NCI-H2227 (cell line): Measurements from ENCODE around the gene ZBED1.
"Not testable (repeated sequence)": the region's sequence is repeated elsewhere in the genome, so short reads cannot be mapped to it uniquely, and the experiment has no call there.

Experiments used
- DNase-seq: peaks from one replicate; lab custom pipeline; 2025; ENCODE audit not compliant: unreplicated experiment; lab: John Stamatoyannopoulos, UW

Gene ZBED1

DNA sequence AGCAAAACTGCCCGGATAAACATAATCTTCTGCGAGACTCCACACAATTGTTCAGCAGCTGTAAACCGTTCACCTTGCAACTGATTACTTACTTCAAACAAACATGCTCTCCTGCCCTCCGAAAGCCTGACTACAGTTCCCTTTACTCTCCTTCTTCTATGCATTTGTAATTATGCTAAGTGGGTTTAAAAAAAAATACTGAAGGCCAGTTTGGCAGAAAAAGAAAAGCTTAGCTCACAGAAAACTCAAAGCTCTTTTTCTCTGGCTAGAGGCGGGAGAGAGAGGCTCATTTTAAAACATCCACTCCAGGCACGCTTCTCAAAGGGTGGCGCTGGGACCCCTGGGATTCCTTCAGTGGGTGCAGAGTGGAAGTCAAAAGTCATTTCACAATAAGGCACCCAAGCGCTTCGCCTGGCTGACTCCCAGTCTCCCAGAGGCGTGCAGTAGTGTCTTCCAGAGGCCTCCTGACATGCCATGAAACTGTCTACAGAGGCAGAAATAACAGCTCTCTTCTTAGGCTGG, 1.9 kb downstream of the ZBED1 start:
- DNase-seq = no peak

DNA sequence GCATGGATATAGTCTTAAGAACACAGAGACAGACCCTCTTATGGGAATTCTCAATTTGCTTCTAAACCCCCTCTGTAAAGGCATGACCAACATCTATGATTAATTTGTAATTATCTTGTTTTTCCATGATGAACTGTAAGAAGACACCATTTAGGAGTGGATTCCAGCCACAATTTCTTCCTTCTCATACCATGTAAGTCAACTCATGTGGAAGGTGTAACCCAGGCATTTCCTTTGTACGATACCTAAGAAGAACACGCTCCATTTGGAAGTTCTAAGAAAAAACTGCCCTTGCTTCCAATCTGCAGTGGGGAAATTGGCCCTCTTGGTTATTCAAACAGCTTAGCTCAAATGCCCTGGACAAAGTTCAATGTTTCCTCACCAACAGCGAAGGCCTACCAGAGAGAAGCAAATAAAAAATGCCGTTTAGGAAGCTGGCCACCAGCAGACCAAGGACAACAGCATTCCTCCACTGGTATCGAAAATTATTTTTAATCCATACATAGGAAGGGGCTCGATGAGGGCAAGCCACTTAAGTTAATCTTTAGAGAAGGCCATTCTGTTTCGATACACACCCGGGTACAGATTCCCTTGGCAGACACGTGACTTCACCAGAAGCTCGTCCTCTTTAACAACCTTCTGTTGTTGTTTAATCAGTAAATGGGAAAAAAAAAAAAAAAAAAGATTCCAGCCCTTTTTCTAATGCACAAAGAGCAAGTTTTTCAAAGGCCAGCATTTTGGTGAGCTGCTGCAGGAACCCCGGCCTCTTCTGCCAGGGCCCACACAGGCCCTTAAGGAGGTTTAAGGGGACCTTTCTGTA, 2.6 kb downstream of the ZBED1 start:
- DNase-seq = no peak

DNA sequence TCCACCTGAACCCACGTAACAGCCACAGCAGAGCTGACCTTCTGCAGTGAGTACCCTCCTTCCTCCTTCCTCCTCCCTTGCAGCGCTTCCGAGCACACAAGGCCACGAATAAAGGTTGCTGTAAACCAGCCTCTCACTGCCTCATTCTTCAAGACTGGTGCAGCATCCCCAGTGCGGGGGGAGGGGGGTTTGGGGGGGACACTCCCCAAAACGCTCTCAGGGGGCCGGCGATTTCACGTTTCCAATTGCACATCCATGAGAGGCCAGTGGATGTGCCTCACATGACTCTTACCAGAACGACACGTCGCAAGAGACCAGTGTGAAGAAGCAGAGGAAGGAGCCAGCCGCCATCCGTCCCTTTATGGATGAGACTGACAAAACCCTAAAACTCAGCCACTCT, 5.2 kb downstream of the ZBED1 start:
- no peak for DNase-seq

DNA sequence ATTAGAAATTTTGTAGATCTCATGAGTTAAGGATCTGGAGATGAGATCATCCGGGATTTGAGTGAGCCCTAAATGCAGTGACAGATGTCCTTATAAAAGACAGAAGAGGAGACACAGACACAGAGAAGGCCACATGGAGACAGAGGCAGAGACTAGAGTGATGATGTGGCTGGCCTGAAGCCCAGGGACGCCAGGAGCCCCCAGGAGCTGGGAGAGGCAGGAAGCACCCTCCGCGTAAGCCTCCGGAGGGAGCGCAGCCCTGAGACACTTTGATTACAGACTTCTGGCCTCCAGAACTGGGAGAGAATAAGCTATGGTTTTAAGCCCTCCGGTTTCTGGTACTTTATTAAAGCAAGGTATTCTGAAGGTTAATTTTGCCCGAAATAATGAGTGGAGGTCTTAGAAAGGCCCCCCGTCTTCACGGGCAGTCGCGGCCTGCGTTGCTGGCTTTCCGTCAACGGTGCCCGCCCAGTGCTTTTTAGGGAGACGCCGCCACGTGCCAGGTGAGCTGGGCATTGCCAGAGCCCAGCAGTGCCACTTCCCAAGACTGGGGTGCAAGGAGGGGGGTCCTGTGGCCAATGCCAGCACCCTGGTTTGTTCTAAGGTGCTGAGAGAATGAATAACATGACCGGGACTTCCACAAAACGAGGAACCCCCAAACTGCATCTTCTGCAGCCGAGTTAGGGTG, 8.1 kb downstream of the ZBED1 start:
- DNase-seq = no peak

DNA sequence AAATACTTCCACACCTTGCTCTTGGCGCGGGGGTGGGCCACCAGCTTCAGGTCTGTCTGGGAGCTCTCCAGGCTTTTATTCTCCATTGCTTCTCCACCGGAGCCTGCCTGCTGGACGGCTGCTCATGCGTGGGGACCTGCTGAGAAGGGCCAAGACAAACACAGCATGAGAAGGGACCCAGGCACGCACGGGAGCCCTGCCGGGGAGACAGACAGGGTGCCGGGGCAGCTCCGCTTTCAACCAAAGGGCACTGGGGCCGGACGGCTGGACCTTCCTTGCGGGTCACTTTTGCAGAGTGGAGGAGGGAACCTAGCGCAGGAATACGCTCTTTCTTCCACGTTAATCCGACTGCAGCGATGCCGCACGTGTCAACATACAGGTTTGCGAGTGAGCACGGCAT, 10.1 kb downstream of the ZBED1 start:
- DNase-seq = no peak

DNA sequence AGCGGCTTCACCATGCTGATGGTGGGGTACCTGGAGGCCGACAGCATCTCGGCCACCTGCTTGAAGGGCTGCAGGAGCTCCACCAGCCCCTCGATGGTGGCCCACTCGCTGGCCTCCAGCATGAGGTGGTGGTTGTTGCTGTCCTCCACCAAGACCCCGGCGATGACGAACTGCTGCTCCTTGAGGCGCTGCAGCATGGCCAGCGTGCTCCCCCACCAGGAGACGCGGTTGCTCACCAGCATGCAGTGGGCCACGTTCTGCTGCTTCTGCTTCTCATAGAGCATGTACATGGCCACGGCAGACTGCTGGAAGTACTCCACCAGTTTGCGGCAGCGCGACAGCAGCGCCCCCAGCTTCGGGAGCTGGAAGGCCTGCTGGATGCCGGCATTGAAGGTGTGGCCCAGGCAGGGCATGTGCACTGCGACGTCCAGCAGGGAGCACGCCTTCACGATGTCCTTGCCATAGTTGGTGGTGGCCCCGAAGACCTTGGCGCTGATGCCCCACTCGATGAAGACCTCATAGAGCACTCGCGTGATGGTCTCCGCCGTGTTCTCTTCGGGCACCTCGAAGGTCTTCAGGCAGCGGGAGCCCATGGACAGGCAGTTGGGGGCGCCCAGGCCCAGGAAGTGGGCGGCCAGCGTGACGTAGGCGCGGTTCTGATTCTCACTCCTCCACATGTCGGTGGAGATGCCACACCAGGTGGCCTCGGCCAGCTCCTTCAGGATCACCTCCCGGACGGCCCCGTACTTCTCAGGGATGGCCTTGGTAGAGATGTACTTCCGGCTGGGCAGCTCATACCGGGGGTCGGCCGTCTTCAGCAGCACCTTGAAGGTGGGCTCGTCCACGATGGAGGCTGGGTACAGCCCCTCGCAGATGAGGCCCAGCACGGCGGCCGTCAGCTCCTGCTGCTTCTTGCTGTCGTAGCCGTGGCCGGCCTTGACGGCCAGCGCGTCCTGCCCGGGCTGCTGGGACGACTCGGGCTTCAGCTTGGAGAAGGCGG, 11.0 kb downstream of the ZBED1 start:
- no peak for DNase-seq

DNA sequence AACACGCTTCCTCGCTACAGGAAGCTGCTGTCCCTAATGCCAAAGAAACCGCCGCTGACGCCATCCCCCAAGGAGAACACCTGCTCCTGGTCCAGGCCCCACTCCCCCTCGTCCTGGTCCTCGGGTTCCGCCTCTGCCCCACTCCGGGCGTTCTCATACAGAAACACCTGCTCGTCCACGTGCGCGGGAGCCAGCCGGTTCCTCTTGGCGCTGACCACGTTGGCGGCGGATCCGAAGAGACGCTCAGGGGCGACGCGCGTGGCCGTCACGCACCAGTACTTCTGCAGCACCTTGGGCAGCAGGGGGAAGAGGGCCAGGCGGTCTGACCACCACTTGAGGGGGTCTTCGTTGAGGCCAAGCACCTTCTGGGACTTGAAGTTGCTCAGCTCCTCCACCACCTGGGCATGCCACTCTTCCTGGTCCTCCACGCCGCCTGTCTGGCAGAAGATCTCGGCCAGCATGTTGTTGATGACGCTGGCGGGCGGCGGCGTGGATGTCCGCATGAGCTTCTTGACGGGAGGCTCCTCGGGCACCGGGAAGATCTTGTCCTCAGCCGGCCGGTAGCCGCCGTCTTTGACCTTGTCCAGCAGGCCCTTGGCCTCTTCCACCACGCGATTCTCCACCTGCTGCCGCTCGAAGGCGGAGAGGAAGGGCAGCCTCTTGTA, 12.0 kb downstream of the ZBED1 start:
- DNase-seq = no peak

DNA sequence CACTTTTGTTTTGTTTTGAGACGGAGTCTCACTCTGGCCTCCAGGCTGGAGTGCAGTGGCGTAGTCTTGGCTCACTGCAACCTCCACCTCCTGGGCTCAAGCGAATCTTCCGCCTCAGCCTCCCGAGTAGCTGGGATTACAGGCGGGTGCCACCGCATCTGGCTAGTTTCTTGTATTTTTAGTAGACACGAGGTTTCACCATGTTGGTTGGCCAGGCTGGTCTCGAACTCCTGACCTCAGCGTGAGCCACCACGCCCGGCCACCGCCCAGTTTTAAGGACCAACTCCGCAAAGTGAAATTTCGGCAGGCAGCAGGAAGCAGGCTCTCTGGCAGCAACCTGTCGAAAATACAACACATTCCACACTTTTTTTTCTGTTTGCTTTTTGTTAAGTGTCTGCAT, 13.4 kb downstream of the ZBED1 start:
- no peak for DNase-seq

DNA sequence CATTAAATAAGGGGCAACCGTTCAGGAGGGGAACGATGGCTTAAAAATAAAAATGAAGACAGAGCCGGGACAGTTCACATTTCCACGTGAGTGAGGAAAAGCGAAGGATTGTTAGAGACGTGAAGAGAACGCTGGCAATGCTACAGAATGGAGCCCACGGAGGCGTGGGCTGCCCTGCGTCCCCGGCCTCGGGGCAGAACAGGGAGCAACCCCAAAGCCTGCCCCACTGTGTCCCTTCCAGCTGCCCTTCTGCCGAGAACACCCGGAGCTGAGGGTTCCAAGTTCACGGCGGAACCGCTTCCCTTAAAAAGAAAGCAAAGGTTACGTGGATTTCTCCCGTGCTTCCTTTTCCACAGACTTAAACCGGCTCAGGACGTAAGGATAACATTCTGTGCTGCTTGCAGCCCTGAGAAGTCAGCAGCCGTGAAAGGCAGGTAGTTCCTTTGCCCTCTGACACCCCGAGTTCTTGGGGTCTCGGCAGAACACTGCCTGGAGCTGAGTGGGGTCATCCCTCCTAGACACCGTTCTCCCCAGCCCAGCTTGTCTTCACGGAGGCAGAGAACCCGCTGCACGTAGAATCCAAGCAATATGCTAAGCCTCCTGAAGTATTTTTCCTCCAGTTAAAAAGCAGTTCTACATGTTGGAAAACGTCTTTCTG, 14.2 kb downstream of the ZBED1 start:
- DNase-seq = no peak

DNA sequence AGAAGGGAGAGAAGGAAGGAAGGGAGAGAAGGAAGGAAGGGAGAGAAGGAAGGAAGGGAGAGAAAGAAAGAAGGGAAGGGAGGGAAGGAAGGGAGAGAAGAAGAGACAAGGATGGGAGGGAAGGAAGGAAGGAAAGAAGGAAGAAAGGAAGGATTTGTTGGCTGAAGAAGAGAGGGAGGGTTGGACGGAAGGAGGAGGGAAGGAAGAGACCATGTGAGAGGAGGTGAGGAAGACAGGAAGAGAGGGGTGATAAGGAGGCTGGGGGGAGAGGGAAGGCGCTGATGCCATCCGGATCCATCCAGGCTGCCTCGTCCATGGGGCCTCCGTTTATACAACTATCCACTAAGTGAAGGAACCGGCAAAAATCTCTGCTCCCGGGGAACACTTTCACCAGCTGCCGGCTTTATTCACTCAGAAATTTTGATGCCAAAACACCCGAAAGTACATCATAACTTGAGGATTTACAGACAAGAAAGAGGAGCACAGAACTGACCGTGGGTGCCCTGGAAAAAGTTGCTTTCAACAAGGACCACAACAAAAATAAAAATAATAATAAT, 14.9 kb downstream of the ZBED1 start:
- no peak for DNase-seq

DNA sequence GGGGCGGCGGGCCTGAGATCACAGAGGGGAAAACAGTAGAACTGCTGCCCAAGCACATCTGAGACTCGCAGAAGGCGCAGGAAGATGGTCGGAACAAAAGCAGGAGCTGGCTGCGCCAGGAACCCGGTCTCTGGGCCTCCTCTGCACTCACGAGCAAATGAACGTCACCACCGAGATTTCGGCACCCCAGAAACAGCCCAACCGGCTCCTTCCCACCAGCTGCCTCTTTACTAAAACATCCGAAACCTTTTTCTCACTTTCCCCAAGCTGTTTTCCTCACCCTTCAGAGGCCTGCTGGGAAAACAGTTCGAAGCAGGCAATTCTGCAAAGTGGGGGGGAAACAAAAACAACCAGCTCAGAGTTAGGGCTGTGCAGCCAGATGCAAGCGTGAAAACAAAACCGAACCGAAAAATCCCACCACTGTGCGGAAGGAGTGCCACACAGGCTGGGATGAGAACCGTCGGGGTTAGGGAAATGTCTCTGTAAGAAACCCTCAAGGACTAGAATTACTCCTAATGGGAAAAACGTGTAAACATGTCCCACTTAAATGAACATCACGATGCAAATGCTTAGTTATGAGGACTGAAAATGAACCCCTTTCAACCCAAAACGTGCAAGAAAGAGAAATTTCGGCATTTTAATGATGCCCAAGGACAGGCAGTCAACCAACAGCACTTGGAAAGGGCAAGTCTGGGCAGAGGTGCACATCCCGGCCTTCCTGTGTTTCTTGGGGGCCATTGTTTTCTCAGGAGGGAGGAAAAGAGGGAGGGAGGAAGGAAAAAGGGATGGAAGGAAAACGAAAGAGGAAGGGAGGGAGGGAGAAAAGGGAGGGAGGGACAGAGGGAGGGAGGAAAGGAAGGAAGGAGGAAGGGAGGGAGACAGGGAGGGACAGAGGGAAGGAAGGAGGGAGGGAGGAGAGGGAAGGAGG, 15.8 kb downstream of the ZBED1 start:
- no peak for DNase-seq

DNA sequence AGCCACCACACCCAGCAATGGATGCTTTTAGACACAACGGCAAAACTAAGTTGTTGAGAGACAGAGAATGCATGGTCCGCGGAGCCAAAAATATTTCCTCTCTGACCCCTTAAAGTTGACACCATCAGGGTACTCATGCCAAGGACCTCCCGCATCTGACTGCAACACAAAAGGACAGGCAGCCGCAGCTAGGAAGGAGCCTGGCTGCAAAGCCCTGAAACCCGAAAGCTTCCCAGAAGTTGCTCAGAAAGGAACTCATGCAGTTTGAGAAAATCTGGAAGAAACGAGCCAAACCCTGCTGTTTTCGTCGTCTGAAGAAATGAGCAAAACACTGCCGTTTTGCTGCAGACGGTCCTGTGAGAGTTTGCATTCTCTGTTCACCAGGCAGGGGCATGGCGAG, 16.5 kb downstream of the ZBED1 start:
- DNase-seq = no peak

DNA sequence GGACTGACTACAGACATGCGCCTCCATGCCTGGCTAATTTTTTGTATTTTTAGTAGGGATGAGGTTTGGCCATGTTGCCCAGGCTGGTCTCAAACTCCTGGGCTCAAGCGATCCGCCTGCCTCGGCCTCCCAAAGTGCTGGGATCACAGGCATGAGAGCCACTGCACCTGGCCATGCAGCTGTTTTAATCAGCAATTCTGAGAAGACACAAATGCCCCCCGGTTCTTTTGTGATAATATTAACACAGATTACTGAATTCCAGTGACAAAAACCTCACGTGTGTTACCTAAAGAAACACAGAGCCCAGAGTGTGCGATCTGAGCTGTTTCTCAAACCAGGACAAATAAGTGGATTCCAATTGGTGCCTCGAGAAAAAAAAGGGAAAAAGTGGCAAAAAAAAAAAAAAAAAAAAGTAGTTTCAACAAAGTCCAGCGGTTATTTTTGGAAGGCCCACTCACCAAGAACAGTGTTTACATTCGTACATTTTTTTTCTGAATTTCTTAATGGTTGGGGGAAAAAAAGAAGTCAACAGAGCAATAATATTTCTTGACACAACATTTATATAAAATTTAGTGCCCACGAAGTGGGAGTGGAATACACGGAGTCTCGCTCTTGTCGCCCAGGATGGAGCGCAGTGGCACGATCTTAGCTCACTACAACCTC, 17.2 kb downstream of the ZBED1 start:
- no peak for DNase-seq

DNA sequence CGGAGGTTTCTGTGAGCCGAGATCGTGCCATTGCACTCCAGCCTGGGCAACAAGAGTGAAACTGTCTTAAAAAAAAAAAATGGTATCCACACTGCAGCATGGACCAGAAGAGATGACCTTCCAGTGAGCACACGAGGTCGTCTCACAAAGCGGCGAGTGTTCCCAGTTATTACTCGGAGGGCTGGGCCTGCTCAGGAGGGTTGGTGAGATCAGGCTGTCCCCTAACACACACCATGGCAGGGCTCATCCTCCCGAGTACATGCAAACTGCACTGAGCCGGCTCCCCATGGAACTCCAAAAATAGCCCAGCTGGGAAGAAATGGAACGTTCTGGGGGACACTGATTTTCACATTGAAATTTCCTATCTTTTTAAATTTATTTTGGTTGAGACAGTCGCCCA, 19.2 kb downstream of the ZBED1 start:
- not testable (repeated sequence) for DNase-seq

DNA sequence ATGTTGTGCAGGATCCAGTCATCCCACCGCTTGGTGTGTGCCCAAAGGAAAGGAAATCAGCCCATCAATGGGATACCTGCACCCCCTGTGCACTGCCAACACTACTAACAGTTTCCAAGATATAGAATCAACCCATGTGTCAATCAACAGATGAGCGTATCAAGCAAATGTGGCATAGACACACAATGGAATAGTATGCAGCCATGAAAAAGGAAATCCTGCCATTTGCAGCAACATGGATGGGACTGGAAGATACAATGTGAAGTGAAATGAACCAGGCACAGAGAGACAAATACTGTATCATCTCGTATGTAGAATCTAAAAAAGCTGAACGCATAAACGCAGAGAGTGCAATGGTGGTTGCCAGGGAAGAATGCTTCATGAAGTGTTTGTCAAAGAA, 20.8 kb downstream of the ZBED1 start:
- DNase-seq = not testable (repeated sequence)

DNA sequence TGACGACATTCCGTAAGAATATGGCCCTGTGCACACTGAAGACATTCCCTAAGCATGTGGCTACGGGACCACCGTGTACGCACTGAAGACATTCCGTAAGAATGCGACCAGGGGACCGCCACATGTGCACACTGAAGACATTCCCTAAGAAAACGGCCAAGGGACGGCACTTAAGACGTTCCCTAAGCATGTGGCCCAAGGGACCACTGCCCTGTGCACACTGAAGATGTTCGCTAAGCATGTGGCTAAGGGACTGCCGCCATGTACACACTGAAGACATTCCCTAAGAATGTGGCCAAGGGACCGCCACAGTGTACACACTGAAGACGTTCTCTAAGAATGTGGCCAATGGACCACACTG, 21.4 kb downstream of the ZBED1 start:
- no peak for DNase-seq

DNA sequence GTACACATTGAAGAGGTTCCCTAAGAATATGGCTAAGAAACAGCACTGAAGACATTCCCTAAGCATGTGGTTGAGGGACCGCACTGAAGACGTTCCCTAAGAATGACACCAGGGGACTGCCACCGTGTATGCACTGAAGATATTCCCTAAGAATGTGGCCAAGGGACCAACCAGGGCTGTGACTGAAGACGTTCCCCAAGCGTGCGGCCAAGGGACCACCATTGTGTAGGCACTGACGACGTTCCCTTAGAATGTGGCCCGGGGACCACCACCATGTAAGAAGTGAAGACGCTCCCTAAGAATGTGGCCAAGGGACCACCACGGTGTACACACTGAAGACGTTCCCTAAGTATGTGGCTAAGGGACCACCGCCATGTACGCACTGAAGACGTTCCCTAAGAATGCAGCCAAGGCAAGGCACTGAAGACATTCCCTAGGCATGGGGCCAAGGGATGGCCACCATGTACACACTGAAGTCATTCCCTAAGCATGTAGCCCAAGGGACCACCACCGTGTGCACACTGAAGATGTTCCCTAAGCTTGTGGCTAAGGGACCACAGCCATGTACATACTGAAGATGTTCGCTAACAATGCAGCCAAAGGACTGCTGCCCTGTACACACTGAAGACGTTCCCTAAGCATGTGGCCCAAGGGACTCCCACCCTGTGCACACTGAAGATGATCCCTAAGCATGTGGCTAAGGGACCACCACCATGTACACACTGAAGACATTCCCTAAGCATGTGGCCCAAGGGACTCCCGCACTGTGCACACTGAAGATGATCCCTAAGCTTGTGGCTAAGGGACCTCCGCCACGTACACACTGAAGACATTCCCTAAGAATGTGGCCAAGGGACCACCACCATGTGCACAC, 22.0 kb downstream of the ZBED1 start:
- no peak for DNase-seq
